Osteoblast (primary cell): ENCODE data around the gene NFKB1. TPM values are rescaled to one million over a fixed set of nuclear protein-coding genes. Genes with fewer than 3 reads are reported as not detected.

Experiments
- DNase-seq: peaks from one replicate; pipeline ENCODE4 v3.0.0; 2011; ENCODE audit warnings: low spot score, mixed read lengths; ENCODE audit not compliant: insufficient read length; ENCODE audit errors: missing footprints
- H2AFZ ChIP-seq: 2 replicates; pipeline ENCODE4 v1.6.0; 2011; ENCODE audit warnings: mild to moderate bottlenecking, low read length
- H3K27ac ChIP-seq: 2 replicates; pipeline ENCODE4 v1.5.1; 2011; ENCODE audit warnings: mild to moderate bottlenecking, low read depth, low read length, moderate library complexity
- H3K27me3 ChIP-seq: 2 replicates; pipeline ENCODE4 v1.6.0; 2012; ENCODE audit warnings: mild to moderate bottlenecking, control low read depth, inconsistent platforms, low read length, moderate library complexity; ENCODE audit not compliant: insufficient read depth
- H3K36me3 ChIP-seq: 2 replicates; pipeline ENCODE4 v1.5.1; 2011; ENCODE audit warnings: mild to moderate bottlenecking, low read length, control low read depth, moderate library complexity; ENCODE audit not compliant: insufficient read depth
- H3K4me1 ChIP-seq: 2 replicates; pipeline ENCODE4 v1.5.1; 2011; ENCODE audit warnings: mild to moderate bottlenecking, low read length, control low read depth, moderate library complexity; ENCODE audit not compliant: insufficient read depth
- H3K4me2 ChIP-seq: 2 replicates; pipeline ENCODE4 v1.6.0; 2011; ENCODE audit warnings: mild to moderate bottlenecking, low read length; ENCODE audit not compliant: insufficient read depth
- H3K4me3 ChIP-seq: fragments of 200-600 bp; sonication (generic); 3 replicates; pipeline ENCODE4 v1.5.1; 2012; ENCODE audit warnings: mild to moderate bottlenecking, low read length, inconsistent platforms; ENCODE audit not compliant: insufficient read depth
- H3K79me2 ChIP-seq: 2 replicates; pipeline ENCODE4 v1.6.0; 2012; ENCODE audit warnings: mild to moderate bottlenecking, low read length, control low read depth, inconsistent platforms; ENCODE audit not compliant: insufficient read depth
- H3K9me3 ChIP-seq: 2 replicates; pipeline ENCODE4 v1.5.1; 2011; ENCODE audit warnings: low read depth, low read length, control low read depth
- H4K20me1 ChIP-seq: 2 replicates; pipeline ENCODE4 v1.6.0; 2012; ENCODE audit warnings: mild to moderate bottlenecking, low read length, control low read depth; ENCODE audit not compliant: insufficient read depth
- total RNA-seq: library from RNA; depleted of rRNA; stranded (reverse); fragments of >200 nt; gene quantifications from 2 replicates; pipeline ENCODE4 v1.2.3, GENCODE V29; 2012
- TF ChIP-seq, protein P1 (sequence below): IDR thresholded peaks from 2 replicates; pipeline ENCODE4 v1.5.1; 2011; ENCODE audit warnings: mild to moderate bottlenecking, low read depth, low read length, moderate library complexity; ENCODE audit errors: extremely low read depth

The NFKB1 gene
- total RNA-seq, 1 donor = 27.1 TPM

DNA sequence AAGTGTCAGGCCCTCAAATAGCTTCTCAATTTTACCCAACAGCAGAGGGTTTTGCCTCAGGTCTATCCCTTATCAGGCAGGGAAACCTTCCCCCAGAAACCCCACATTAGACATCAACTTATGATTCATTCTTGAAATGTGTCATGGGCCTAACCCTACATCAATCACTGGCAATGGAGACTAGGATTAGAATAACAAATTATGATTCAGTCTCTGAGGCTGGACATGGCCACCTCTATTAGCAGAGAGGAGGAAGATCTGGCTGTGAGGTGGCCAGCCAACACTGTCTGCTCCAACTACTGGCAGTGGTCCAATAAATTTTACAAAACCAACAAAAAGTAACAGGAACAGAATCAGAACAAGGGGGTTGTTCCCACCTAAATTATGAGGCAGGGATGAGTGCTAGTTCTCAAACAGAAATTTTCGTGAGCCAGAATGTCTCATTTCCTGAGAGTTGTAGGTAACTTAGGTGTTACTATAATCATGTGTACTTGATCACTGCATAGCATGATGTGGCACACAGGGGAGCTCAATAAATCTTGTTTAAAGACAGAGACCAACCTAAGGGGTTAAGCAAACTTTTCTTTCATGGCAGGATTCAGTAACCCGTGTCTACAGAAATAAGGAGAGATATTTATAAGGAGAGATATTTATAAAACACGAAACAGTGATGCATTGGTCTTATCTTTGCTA is 126.8 kb downstream of the NFKB1 start:
- no peaks in the 10 kb centered on the region for H3K36me3 ChIP-seq
- H3K4me3 ChIP-seq = no peak overlapping the region
- no peaks in the 10 kb centered on the region for H4K20me1 ChIP-seq
- no peak overlapping the region for H2AFZ ChIP-seq
- H3K27me3 ChIP-seq = no peaks in the 10 kb centered on the region
- peak overlapping the region; percentile 0 for H3K4me2 ChIP-seq
- H3K9me3 ChIP-seq = no peaks in the 10 kb centered on the region
- TF ChIP-seq, protein P1, sequence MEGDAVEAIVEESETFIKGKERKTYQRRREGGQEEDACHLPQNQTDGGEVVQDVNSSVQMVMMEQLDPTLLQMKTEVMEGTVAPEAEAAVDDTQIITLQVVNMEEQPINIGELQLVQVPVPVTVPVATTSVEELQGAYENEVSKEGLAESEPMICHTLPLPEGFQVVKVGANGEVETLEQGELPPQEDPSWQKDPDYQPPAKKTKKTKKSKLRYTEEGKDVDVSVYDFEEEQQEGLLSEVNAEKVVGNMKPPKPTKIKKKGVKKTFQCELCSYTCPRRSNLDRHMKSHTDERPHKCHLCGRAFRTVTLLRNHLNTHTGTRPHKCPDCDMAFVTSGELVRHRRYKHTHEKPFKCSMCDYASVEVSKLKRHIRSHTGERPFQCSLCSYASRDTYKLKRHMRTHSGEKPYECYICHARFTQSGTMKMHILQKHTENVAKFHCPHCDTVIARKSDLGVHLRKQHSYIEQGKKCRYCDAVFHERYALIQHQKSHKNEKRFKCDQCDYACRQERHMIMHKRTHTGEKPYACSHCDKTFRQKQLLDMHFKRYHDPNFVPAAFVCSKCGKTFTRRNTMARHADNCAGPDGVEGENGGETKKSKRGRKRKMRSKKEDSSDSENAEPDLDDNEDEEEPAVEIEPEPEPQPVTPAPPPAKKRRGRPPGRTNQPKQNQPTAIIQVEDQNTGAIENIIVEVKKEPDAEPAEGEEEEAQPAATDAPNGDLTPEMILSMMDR = no peak
- H3K4me1 ChIP-seq = peaks cover 13% of the 10 kb centered on the region
- H3K27ac ChIP-seq = peak overlapping the region; percentile 3
- H3K79me2 ChIP-seq = no peaks in the 10 kb centered on the region
- DNase-seq = peak; percentile 68

DNA sequence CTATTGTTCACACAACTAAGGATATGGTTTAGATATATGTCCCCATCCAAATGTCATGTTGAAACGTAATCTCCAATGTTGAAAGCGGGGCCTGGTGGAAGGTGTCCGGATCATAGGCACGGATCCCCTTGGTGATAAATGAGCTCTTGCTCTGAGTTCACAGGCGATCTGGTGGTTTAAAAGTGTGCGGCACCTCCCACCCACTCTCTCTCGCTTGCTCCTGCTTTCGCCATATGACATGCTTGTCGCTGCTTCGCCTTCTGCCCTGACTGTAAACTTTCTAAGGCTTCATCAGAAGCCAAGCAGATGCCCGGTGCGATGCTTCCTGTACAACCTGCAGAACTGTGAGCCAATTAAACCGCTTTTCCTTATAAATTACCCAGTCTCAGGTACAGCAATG is 128.5 kb downstream of the NFKB1 start:
- Histone ChIP-seq H4K20me1 (no peaks in the 10 kb centered on the region), H3K27me3 (no peaks in the 10 kb centered on the region), H3K4me3 (no peak overlapping the region), H3K4me2 (no peak overlapping the region), H3K36me3 (no peaks in the 10 kb centered on the region), H3K27ac (no peak overlapping the region), H2AFZ (no peak overlapping the region), H3K79me2 (no peaks in the 10 kb centered on the region), H3K4me1 (peaks cover 13% of the 10 kb centered on the region), H3K9me3 (no peaks in the 10 kb centered on the region)
- no peak for DNase-seq
- TF ChIP-seq, protein P1 = no peak

DNA sequence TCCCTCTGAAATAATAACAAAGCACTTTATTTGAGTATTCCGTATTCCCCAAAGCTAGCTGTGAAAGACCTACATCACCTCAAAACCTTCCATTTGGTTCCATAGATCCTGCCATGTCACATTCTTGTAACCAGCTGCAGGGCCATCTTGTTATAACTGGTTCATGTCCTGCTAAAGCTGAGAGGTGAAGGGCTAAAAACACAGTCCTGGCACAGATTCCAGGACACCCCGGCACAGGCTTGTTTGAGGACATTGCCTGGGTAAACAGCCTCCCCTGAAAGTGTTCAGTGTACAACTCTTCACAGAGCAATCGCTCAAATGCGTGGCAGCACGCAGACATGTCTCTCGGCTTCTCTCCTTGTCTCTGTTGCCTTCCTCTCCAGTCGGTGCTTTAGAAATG is 130.5 kb downstream of the NFKB1 start:
- H3K36me3 ChIP-seq = no peaks in the 10 kb centered on the region
- TF ChIP-seq, protein P1 = no peak
- no peaks in the 10 kb centered on the region for H3K9me3 ChIP-seq
- no peak overlapping the region for H3K27ac ChIP-seq
- DNase-seq = no peak
- no peak overlapping the region for H2AFZ ChIP-seq
- H3K4me2 ChIP-seq = no peak overlapping the region
- peaks cover 13% of the 10 kb centered on the region for H3K4me1 ChIP-seq
- H3K27me3 ChIP-seq = no peaks in the 10 kb centered on the region
- H3K4me3 ChIP-seq = no peak overlapping the region
- H3K79me2 ChIP-seq = no peaks in the 10 kb centered on the region
- no peaks in the 10 kb centered on the region for H4K20me1 ChIP-seq

DNA sequence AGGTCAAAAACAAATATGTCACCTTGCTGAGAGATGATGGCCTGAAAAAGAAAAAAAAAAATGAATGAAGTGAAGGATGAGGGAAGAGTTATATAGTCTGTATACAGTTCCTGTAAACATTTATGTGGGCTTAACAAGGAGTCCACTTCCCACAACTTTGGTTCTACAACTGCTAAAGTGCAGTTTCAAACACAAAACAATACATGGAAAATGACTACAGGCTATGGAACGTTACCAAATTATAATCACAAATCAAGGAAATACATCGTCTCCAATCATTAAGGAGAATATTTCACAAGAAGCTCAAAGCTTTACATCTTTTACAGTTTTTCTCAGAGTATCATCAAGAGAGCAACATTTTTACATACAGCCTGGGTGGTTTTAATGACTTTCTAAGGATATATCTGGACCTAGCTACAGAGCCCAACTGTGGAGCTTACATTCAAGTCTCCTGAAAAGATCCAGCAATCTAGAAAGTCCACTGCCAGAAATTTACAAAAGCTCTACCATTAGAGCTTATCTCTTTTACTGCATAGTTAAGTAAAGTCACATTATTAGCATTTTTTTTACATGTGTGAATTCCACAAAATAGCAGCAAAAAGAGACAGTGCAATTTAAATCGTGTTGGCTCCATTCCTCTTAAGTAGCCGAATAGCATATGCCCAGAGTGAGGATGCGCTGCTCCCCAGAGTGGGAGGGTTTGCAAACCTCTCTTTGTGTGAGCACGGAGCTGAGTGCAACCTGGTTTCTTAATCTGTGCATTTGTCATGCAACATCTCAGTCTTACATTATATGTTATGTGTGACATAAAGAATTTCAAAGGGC is 131.3 kb downstream of the NFKB1 start:
- Histone ChIP-seq H2AFZ (no peak overlapping the region), H3K4me1 (peaks cover 10% of the 10 kb centered on the region), H3K79me2 (no peaks in the 10 kb centered on the region), H3K4me3 (no peak overlapping the region), H3K36me3 (no peaks in the 10 kb centered on the region), H3K27me3 (no peaks in the 10 kb centered on the region), H4K20me1 (no peaks in the 10 kb centered on the region), H3K4me2 (no peak overlapping the region), H3K9me3 (no peaks in the 10 kb centered on the region), H3K27ac (no peak overlapping the region)
- no peak for DNase-seq
- TF ChIP-seq, protein P1 = no peak
